ENCODE data around the gene TSC22D4. TPM values are rescaled to one million over a fixed set of nuclear protein-coding genes. Genes with fewer than 3 reads are reported as not detected.

TSC22D4 gene
- total RNA-seq, 4 donors from 2014 or later: 28.9 to 51.2 (median 40.6) TPM

GRCh38 chr7:100484673-100485045 is 5.6 kb upstream of the TSC22D4 start:
- Histone ChIP-seq H3K27ac (no peak overlapping the region), H3K4me1 (peaks cover 0 to 20% (median 6%) of the 10 kb centered on the region in 4 donors), H3K9me3 (no peaks in the 10 kb centered on the region), H3K4me3 (no peak overlapping the region), H3K36me3 (no peaks in the 10 kb centered on the region), H3K27me3 (no peaks in the 10 kb centered on the region)
- no peak for DNase-seq
- TF ChIP-seq POLR2A (IDR thresholded peaks at IDR 0.05): no peak
- no peak for TF ChIP-seq CTCF (IDR thresholded peaks at IDR 0.05)

- no peaks in the 10 kb centered on the region for H3K36me3 ChIP-seq
- no peaks in the 10 kb centered on the region for H3K9me3 ChIP-seq
- H3K4me3 ChIP-seq: peak within 1 kb of the TSS; percentile 42 to 85 (median 71)
- H3K27me3 ChIP-seq: no peaks in the 10 kb centered on the region
- peak within 1 kb of the TSS in 2 of 4 donors; percentile 52 to 66 for H3K27ac ChIP-seq
- DNase-seq: peak; percentile 40 to 78 (median 69)
- peaks cover 0 to 25% (median 8%) of the 10 kb centered on the region in 4 donors for H3K4me1 ChIP-seq
- TF ChIP-seq POLR2A (IDR thresholded peaks at IDR 0.05) (no peak), CTCF (IDR thresholded peaks at IDR 0.05) (no peak)
Observed at GRCh38 chr7:100483722-100484672, 5.0 kb upstream of the TSC22D4 start, which contains the start of gene NYAP1. Gene NYAP1, plus strand, starts transcription at chr7:100483927. Its CDS starts 1,385 bp downstream, at chr7:100485312.

GRCh38 chr7:100483090-100483721 is 4.2 kb upstream of the TSC22D4 start:
- Histone ChIP-seq H3K4me3 (peak overlapping the region; percentile 42 to 85 (median 71)), H3K27me3 (no peaks in the 10 kb centered on the region), H3K4me1 (peaks cover 0 to 25% (median 8%) of the 10 kb centered on the region in 4 donors), H3K36me3 (no peaks in the 10 kb centered on the region), H3K27ac (peak overlapping the region in 2 of 4 donors; percentile 52 to 66), H3K9me3 (no peaks in the 10 kb centered on the region)
- peak; percentile 64 to 85 (median 82) for DNase-seq
- TF ChIP-seq POLR2A (IDR thresholded peaks at IDR 0.05) (no peak), CTCF (IDR thresholded peaks at IDR 0.05) (peak; percentile 91 to 100 (median 99))

GRCh38 chr7:100482728-100483089 is 3.7 kb upstream of the TSC22D4 start:
- no peak for DNase-seq
- Histone ChIP-seq H3K4me1 (peaks cover 0 to 25% (median 8%) of the 10 kb centered on the region in 4 donors), H3K9me3 (no peaks in the 10 kb centered on the region), H3K4me3 (peak overlapping the region; percentile 42 to 85 (median 71)), H3K27me3 (no peaks in the 10 kb centered on the region), H3K27ac (peak overlapping the region in 1 of 4 donors; percentile 66), H3K36me3 (no peaks in the 10 kb centered on the region)
- TF ChIP-seq POLR2A (IDR thresholded peaks at IDR 0.05) (no peak), CTCF (IDR thresholded peaks at IDR 0.05) (no peak)

- TF ChIP-seq CTCF (IDR thresholded peaks at IDR 0.05) (no peak), POLR2A (IDR thresholded peaks at IDR 0.05) (no peak)
- DNase-seq: no peak
- no peaks in the 10 kb centered on the region for H3K9me3 ChIP-seq
- H3K4me1 ChIP-seq: peaks cover 0 to 36% (median 18%) of the 10 kb centered on the region in 4 donors
- no peak overlapping the region for H3K4me3 ChIP-seq
- H3K36me3 ChIP-seq: no peaks in the 10 kb centered on the region
- H3K27ac ChIP-seq: no peak overlapping the region
- no peaks in the 10 kb centered on the region for H3K27me3 ChIP-seq
Observed at GRCh38 chr7:100481466-100481865, 2.5 kb upstream of the TSC22D4 start.
